ENCODE data around the gene BMI1.
"Not testable (repeated sequence)": the region's sequence is repeated elsewhere in the genome, so short reads cannot be mapped to it uniquely, and the experiment has no call there.

BMI1 gene

DNA sequence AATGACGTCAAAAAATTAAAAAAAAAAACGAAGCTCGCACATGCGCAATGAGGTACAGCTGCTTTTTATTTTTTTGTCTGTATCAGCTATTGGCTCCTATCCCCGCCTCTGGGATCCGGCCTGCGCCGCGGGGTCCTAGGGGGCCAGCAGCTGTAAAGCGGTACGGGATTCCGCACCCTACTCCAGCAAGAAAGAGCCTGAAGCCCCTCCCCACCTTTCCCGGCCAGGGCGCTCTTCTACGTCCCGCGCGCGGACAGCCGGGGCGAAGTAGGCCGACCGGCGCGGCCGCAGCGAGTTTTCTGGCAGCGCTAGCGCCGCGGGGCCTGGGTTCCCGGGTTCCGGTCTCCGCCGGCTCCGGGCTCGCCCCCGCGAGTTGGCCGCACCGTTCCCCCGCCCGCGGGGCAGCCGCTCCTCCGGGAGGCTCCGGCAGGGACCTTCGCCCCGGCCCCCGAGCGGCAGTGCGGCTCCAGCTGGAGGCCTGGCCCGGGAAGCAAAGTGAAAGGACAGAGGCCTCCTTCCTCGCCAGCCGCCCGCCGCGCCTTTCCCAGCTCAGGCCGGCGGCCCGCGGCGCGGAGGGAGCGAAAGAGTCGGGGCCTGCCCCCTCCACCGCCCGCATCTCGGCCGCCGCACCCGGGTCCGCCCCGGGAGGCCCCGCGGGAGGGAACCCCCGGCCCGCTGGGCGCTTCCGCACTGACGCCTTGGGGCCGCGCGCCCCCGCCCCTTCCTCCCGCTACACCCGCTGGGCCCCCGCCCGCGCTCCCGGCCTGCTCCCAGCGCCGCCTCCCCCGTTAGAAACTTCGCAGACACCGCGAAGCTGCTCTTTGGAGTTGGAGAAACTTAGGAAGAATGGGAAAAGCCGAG lies 19.7 kb downstream of the BMI1 start:
- DNase-seq: peak; percentile 82

DNA sequence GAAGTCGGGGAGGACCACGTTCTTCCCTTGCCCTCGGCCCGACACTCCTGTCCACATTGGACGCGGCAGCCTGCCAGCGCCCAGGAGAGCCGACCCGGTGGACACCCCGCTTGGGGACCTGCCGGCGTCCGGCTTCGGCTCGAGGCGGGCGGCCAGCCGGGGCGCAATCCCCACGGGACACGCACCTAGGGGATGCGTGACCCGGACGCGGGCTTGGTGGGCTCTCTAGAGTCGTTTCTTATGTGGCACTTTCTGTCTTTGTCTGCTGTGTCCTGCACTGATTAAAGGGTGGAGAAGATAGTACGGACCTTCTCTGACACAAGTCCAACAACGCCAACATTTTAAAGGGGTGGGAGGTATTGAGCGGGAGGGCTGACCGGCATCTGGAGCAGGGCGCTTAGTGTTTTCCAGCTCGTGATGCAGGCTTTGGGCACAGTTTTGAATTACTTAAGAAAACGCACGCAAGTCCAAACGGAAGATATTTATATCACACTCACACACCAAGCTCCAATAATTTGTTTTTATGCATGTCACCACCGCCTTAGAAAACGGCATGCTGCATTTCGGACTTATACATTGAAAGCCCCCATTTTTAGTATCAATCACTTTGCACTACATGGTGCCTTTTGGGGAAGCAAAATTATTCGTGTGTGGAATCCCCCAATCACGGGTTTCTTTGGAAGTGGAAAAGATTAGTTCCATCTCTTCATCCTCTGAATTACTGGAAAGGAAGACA lies 20.5 kb downstream of the BMI1 start:
- DNase-seq: no peak

DNA sequence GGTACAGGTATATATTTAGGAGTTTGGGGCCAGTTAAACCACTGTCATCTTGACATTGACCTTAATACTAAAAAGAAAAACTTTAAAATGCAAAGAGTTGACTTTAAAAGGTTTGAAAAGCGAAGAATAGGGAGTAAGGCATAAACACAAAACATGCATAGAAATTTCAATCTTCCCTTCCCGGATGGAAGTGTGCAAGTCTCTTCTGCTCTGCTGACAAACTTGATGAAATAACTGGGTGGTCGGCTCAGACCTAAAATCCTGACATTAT lies 21.0 kb downstream of the BMI1 start:
- DNase-seq: no peak

DNA sequence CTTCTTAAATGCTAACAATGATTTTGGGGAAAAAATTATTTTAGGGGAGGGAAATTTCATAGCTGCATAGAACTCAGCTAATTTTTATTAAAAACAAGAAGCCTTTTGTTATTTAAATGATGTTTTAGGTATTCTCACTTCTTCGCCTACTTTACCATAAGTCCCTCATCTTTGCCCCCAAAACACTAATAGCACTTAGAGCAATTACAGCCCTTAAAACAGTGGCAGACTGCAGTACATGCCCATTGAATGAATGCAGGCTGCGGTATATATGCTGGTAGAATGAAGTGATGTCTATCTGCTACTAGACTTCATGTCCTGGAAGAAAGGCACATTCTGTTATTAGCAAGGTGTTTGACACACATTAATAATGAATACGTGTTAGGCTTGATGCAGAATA lies 21.5 kb downstream of the BMI1 start:
- DNase-seq: no peak

DNA sequence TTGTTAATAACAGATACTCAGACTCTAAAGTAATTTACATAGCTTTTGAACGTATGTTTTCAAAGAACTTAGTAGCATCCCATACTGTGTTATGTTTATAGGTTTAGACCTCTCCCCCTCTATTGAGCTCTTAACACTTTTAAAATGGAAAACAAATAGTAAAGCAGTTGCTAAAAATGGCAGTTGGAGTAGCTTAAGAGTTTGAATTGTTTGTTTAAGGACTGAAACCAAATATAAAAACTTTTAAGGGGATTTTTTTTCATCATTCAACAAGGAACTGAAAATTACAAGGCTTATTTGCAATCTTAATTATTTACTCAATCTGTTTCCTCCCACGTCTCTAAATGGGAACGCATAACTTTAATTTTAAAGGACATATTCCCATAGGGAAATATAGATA lies 22.8 kb downstream of the BMI1 start:
- DNase-seq: no peak

DNA sequence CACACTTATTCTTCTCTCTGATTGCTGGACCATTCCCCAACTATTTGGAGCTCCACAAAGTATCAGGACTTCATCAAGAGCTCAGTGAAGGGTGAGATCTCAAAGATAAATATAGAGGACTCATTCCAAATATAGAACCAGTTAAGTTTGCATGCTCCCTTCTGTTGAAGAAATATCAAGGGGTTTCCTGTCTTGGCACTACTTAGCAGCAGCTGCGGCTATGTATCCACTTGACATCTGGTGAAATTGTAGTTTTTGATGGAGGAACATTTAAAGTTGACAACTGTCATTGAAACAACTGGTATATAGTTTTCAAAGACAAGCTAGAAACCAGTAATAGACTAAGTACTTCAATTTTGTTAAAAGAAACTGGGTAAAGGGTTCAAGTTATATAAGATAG lies 23.4 kb downstream of the BMI1 start:
- DNase-seq: no peak

DNA sequence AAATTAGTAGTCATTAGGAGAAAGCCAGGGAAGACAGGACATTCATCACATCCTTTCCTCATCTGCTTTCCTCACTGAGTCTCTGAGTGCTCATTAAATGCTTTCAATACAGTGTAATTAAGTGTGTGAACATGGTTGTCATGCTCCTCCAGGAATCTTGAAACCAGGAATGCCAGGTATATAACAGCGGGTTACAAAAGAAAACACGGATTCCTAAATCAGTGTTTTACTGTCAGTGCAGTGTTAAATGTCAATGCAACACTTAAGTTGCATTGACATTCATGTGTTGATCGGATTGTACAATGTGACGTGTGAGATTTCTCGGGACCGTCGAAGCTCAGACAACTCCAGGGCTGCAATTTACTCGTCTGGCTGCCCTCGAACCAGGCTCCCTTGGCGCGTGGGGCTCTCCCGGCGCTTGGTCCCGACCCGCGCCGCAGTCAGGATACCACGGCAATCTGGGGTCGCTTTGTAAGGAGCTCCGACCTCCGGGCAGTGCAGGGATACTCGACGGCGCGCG lies 23.9 kb downstream of the BMI1 start:
- no peak for DNase-seq

DNA sequence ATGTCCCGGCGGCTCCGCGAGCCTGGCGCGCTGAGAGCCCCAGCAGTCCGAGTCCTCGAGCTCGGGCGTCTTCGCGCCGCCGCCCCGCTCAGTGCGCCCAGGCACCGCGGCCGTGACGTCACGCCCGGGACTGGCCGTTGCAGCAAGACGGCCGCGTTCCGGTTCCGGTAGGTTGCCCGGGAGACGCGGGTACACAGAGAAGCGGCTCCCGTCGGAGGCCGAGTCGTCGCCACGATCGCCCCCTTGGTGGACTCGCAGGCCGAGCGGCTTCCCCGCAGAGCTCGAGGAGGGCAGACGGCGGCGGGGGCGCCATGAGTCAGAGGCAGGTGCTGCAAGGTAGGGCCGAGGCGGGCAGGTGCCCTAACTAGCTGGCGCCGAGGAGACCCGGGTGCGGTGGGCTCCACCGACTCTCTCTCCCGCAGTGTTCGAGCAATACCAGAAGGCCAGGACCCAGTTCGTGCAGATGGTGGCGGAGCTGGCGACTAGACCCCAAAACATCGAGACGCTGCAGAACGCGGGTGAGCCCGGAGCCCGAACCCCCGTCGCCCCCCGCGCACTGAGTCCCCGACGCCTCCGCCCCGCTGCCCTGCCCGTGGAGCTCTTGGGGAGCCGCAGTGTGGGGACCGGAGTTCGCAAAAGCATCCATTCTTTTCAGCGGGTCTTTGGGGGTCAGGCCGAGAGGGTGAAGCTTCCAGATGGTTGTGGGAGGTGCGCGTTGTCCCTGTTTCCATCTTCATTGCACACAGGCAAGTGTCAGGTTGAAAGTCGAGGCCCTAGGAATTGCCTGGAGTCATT lies 24.6 kb downstream of the BMI1 start, which contains the start of gene SPAG6:
Gene SPAG6, plus strand, starts transcription at position 196 of the 795 bp plus-strand sequence. Its CDS starts 116 bp downstream, at position 312.
- no peak for DNase-seq

DNA sequence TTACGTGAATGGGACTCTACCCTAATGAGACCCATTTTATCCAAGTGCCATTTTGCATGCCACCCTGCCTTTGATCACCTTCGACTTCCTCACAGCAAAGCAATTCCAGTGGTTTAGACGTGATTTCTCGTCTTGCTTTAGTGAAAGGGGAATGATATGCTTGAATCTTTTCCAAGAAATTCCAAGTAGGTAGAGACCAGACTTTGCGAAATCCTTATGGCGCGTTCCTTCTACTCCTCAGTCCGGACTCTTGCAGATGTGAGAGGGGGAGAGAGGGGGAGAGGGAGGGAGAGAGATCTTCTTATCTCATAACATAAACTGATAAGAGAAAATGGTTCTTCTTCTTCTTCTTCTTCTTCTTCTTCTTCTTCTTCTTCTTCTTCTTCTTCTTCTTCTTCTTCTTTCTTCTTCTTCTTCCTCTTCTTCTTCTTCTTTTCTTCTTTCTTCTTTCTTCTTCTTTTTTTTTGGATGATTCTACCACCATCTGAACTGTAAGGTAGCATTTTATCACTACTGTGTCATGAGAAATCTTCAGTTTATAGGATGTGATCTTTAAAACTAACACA lies 25.3 kb downstream of the BMI1 start:
- DNase-seq: no peak

DNA sequence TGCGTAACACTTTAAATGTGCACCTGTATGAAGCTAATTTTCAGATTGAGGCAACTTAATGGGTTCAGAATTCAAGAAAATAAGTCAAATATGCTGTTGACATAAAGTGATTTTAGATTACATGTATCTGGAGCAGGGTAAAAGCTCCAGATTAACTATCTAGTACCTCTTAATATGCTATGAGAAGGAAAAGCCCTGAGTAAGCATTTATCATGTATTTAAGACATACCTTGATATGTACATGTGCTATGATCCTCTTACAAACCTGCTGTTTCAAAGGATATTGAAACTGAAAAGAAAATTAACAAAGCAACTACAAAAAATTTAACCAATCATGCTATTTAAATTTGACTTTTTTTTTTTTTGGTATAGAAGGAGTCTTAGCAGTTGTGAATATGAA lies 28.9 kb downstream of the BMI1 start:
- DNase-seq: no peak

DNA sequence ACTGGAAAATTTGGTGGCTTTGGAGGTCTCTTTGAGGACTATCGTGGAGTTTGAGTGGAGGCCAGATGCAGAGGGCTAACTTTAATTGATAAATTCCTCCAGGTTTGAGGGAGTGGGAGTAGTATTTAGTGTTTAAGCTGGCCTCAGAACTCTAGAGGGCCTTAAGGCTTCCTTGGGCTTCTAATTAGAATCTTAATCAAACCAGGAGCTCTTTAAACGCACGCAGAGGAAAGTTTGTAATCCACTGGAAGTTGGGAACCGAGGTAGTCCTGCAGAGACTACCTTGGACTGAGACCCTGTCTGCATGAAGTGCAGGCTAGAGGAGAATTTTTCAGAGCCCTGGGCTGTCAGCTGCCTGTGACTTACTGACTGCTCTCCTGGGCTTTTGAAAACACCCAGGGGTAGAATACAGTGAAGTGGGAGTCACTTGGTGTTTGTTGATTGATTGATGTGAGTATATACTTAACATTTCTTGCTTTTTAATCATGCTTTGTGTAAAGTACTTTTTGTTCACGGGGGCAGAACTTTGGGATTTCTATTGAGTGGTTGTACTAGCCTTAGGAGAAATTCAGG lies 30.3 kb downstream of the BMI1 start:
- no peak for DNase-seq

DNA sequence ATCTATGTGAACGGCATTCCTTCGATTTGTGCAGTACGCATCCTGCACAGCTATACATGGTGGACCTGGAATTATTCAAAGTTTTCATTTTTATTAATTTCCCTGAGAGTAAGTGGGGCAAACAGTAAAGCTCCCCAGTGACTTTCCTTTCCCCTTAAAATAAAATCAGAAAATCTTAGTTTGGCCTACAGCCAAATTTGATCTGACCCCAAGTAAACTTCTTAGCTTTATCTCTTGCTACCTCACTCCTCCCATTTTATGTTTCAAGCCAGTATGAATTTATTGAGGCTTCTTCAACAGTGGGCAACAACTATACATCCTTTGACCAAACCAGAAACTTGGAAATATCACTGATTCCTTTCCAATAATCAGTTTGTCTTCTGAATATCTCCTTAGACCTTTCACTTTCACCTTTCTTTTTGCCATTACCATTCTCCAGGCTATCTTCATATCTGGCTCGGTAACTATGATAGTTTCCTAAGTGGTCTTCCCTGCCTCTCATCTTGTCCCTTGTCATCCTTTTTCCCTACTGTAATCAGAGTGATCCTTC lies 35.5 kb downstream of the BMI1 start:
- DNase-seq: no peak

DNA sequence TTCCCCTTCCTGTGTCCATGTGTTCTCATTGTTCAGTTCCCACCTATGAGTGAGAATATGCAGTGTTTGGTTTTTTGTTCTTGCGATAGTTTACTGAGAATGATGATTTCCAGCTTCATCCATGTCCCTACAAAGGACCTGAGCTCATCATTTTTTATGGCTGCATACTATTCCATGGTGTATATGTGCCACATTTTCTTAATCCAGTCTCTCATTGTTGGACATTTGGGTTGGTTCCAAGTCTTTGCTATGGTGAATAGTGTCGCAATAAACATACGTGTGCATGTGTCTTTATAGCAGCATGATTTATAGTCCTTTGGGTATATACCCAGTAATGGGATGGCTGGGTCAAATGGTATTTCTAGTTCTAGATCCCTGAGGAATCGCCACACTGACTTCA lies 36.9 kb downstream of the BMI1 start:
- DNase-seq: not testable (repeated sequence)

DNA sequence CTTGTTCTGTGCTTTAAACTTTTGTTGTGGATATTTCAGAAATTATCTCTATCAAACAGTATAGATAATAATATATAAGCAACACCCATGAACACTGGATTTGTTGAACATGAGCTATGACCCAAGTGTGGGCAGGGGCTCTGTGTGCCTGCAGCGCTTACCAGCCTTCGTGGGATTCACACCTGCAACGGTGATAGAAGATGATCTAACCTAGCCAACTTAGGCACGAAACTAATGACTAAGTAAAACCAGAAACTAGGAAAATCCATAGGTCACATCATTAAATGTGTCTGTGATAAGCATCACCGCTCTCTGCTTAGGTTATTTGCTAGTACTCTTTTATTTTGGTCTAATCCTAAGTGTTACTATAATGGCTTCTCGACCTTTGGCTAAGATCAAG lies 42.4 kb downstream of the BMI1 start:
- DNase-seq: no peak

DNA sequence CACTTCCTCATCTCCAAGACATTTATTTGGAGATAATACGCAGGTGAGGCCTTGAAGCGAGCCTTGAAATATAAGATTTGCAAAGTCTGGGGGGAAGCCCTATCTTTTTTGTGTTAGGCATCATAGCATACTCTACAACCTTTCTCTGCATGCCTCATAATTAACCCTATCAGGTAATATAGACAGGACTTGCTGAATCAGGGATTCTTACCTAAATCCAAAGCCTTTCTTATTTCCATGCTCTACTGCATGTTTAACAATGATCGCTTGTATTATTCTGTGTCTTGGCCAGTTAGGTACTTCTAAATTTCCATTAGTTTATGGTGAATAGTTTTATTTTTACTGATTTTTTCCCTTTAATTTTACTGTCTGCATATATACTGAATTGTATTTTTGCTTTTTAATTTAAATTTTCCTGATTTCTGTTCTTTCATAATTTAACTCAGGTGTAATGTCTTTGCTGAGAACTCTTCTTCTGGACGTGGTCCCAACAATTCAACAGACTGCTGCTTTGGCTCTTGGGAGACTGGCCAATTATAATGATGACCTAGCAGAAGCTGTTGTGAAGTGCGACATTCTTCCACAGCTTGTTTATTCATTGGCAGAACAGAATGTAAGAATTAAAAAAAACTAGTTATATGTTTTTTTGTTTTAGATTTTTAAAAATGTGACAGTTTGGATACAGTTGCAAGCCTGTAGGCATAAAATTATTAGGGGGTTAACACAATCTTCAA lies 43.7 kb downstream of the BMI1 start:
- no peak for DNase-seq

DNA sequence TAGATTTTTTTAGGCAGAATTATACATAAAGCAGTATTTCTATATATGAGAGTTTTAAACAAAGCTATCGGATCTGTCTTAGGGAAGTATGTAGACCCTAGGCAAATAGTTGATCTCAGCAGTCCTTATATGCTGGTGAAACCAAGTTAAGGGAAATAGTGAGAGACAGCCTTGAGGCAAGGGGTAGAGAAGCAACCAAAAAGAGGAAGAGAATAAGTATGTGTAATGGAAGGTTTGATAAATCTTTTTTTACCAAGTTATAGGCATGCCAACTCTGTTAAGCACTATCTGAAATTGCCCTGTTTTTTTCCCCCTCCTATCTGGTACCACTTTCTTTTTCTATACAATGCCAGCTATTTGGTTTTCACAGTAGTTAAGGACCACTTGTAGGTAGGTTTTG lies 44.3 kb downstream of the BMI1 start:
- DNase-seq: no peak

DNA sequence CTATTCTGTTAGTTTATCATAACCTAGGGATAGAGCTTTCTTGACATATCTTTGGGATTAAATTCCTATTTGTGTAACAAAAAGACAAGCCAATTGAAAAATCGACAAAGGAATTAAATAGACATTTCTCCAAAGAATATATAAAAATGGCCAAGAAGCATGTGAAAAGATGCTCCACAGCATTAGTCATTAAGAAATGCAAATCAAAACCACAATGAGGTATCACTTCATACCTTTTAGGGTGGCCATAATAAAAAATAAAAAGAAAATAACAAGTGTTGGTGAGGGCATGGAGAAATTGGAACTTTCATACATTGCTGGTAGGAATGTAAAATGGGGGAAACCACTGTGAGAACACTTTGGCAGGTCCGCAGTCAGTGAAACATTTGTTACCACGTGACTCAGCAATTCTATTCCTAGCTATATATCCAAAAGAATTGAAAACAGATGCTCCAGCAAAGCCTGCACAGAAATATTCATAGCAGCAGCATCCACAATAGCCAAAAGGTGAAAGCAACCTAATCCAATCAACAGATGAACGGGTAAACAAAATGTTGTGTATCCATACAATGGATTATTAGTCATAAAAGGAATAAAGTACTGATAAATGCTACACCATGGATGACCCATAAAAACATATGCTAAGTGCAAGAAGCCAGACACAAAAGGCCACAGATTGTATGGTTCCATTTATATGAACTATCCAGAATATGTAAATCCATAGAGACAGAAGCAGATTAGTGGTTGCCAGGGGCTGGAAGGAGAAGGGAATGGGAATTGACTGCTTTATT lies 44.9 kb downstream of the BMI1 start:
- DNase-seq: peak; percentile 70

DNA sequence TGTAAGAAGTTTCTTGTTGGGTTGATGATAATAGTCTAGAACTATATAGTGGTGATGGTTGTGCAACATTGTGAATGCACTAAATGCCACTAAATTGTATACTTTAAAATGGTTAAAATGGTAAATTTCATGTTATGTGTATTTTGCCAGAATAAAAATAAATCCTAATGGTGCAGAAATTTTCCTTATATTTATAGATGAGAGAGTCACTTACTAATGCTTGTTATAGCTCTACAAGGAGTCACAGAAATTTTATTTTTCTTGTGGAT lies 45.5 kb downstream of the BMI1 start:
- DNase-seq: no peak

DNA sequence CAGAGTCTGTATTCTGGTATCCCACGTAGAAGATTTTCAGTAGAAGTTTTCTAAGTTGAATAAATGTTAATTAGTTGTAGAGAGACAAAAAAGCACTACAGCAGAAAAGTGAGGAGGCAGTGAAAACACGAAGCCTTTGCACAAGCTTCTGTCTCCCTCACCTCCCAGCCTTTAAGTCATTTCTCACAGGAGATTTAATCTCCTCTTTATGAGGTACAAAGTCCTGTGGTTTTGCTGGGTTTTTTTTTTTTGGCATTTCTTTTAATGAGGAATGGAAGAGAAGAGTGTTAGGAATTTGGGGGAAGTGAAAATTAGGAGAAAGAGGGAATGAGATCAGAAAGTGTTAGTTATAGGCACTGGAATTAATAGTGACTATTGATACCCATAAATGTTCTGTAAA lies 45.9 kb downstream of the BMI1 start:
- no peak for DNase-seq

DNA sequence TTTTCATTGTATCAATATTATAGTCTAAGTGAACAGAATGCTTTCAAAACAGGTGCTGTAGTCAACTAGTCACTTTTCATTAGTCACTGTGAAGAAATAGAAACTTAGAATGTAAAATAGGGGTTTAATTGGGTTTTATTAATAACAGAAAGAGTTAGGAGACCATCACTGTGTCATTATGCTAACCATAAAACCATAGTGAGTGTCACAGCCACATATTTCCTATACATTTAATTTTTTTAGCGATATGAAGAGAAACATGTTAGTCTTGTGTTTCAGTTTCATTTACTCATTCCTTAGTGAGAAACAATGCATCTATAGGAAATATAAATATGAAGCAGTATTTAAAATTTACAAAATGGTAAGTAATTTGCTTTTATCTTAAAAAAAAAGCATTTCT lies 46.6 kb downstream of the BMI1 start:
- DNase-seq: no peak

DNA sequence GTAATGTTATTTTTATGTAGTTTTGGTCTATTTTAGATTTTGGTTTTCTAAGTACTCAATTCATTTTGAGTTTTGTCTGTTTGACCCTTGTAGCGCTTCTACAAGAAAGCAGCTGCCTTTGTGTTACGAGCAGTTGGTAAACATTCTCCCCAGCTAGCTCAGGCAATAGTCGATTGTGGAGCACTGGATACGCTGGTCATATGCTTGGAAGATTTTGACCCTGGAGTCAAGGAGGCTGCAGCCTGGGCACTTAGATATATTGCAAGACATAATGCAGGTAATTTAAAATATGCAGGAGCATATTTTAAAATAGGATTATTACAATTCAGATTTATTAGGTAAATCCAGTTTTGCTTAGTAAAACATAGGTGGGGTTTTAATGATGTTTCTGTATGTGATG lies 47.5 kb downstream of the BMI1 start:
- no peak for DNase-seq
